Thoracic aorta (tissue), 2 donors: Measurements from ENCODE around the gene TPM2. TPM values are rescaled to one million over a fixed set of nuclear protein-coding genes. Genes with fewer than 3 reads are reported as not detected.
"Not testable (repeated sequence)": the region's sequence is repeated elsewhere in the genome, so short reads cannot be mapped to it uniquely, and the experiment has no call there.

Source experiments
- ATAC-seq: fragments of 150-250 bp; one replicate; pipeline ENCODE4 v1.8.0; 2017; ENCODE audit warnings: low read depth; ENCODE audit not compliant: insufficient number of reproducible peaks, low FRiP score
- DNase-seq: peaks from one replicate; pipeline ENCODE4 v3.0.0-alpha.2; 2020; ENCODE audit warnings: low spot score
- H3K27ac ChIP-seq, 2 donors: fragments of 200-600 bp; sonication (generic); 1 replicate in 1 of 2; 2 replicates in 1 of 2; pipeline ENCODE4 v1.5.1; 2016; ENCODE audit warnings: mild to moderate bottlenecking in 2 of 2, moderate library complexity in 2 of 2
- H3K27me3 ChIP-seq: fragments of 200-600 bp; sonication (generic); replicated peaks from 2 replicates; pipeline ENCODE4 v1.6.0; 2016; ENCODE audit warnings: mild to moderate bottlenecking; ENCODE audit not compliant: insufficient read depth
- H3K36me3 ChIP-seq: fragments of 200-600 bp; sonication (generic); one replicate; pipeline ENCODE4 v1.5.1; 2016
- H3K4me1 ChIP-seq, 2 donors: fragments of 200-600 bp; sonication (generic); 1 replicate in 1 of 2; 2 replicates in 1 of 2; pipeline versions ENCODE4 v1.5.1 to v1.6.0; 2016; ENCODE audit warnings: low read depth in 2 of 2, mild to moderate bottlenecking in 1 of 2; ENCODE audit not compliant: control insufficient read depth in 1 of 2
- H3K4me3 ChIP-seq: fragments of 200-600 bp; sonication (generic); 2 replicates; pipeline ENCODE4 v1.5.1; 2016; ENCODE audit warnings: mild to moderate bottlenecking
- H3K9me3 ChIP-seq: fragments of 200-600 bp; sonication (generic); 2 replicates; pipeline ENCODE4 v1.5.1; 2016
- CTCF ChIP-seq: fragments of 200-600 bp; sonication (generic); IDR thresholded peaks from one replicate; pipeline ENCODE4 v1.5.1; 2019; ENCODE audit warnings: antibody characterized with exemption
- total RNA-seq, 2 donors: library from RNA; depleted of rRNA; stranded (reverse); fragments of >200 nt; gene quantifications; one replicate each; pipeline versions ENCODE4 v1.1.0 to v1.2.3, GENCODE V29; 2016

The TPM2 gene
- total RNA-seq, 2 donors from 2014 or later: 4,158 to 5,700 TPM

GRCh38 chr9:35643046-35643445 is 46.7 kb downstream of the TPM2 start:
- Histone ChIP-seq H3K27ac (no peak overlapping the region), H3K9me3 (no peaks in the 10 kb centered on the region), H3K4me3 (no peak overlapping the region), H3K4me1 (peaks cover 4 to 23% of the 10 kb centered on the region in 2 donors), H3K36me3 (no peaks in the 10 kb centered on the region), H3K27me3 (no peaks in the 10 kb centered on the region)
- DNase-seq (no peak), ATAC-seq (no peak)
- TF ChIP-seq CTCF: no peak

DNA sequence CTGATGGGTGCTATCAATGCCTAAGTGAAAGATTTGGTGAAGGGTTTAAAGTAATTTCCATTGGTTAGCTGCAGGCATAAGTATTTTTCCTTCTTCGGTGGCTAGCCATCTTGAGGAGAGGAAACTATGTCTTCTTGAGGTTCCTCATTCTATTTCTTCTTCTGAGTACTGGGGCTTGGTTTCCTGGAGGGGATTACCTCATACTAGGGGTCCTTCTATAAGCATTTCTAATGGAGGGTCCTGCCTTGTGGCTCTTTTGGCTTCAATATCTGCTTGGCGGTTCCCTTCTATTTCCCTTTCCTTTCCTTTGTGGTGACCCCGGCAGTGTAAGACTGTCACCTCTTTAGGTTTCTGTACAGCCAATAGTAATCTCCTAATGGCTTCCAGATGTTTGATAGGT is 48.2 kb downstream of the TPM2 start:
- H3K4me3 ChIP-seq, H3K27ac ChIP-seq, H3K9me3 ChIP-seq, ATAC-seq, H3K27me3 ChIP-seq, H3K36me3 ChIP-seq, DNase-seq: not testable (repeated sequence)
- peaks cover 0 to 12% of the 10 kb centered on the region in 2 donors for H3K4me1 ChIP-seq

DNA sequence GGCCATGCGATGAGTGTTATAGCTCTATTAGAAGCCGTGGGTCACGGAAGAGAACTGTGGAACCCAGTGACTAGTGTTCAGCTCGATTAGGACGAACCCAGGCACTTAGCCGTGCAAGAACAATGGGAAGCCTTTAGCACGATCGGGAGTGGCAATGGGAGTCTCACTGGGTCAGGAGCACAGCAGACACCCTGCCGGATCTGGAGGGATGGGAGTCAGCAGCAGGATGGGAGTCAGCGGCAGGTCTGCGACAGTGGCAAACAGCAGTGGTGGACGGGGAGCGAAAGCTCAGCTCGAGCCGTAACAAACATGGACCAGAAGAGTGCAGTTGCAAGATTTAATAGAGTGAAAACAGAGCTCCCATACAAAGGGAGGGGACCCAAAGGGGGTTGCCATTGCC is 49.3 kb downstream of the TPM2 start:
- H3K27me3 ChIP-seq, H3K36me3 ChIP-seq, ATAC-seq, DNase-seq, H3K9me3 ChIP-seq, H3K27ac ChIP-seq, H3K4me1 ChIP-seq, H3K4me3 ChIP-seq: not testable (repeated sequence)

DNA sequence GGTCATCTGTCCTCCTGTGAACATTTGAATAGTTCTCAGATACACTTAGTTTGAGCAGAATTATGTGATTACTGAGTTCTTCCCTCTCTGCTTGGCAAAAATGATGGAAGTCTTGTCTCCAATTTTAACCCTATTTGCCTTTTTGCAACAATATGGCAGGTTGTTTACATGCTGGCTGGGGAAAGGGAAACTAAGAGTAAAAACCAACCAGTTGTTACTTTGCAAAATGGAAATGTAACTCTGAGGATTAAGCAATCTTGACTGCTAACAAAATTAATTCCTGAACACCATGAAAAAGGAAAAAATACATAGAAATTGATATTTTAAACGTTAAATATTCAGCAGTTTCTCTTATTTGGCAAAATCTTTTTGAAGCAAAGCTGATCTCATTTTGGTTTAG is 50.1 kb downstream of the TPM2 start:
- H3K9me3 ChIP-seq: no peaks in the 10 kb centered on the region

DNA sequence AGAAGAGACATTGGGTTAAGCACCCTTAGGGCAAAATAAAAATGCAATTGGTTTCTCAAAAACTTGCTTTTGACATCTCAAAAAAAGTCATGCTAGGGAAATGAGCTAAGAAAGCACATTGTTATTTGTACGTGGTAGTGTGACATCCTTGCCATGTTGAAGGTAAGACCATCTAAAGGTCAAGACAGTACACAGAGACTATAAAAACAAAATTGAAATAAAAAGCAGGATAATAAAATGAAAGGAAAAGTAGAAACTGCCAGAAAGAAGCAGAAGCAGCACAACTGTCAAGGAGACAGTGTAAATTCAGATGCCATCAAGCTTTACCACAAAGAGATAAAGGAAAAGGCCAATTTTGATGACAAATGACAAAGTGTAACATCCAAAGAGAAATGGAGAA is 50.5 kb downstream of the TPM2 start:
- not testable (repeated sequence) for H3K36me3 ChIP-seq, H3K4me3 ChIP-seq, H3K27ac ChIP-seq, H3K4me1 ChIP-seq, H3K27me3 ChIP-seq, H3K9me3 ChIP-seq, ATAC-seq, DNase-seq

More for the DNA sequence above, 50.1 kb downstream of the TPM2 start:
- ATAC-seq (no peak), DNase-seq (no peak)
- peaks cover 0 to 3% of the 10 kb centered on the region in 2 donors for H3K4me1 ChIP-seq
- no peak for TF ChIP-seq CTCF
- no peak overlapping the region for H3K27ac ChIP-seq
- no peaks in the 10 kb centered on the region for H3K27me3 ChIP-seq
- H3K36me3 ChIP-seq: no peaks in the 10 kb centered on the region
- no peak overlapping the region for H3K4me3 ChIP-seq

GRCh38 chr9:35638751-35639150 is 51.0 kb downstream of the TPM2 start:
- H3K27me3 ChIP-seq, H3K4me3 ChIP-seq, ATAC-seq, H3K9me3 ChIP-seq, H3K27ac ChIP-seq, H3K4me1 ChIP-seq, DNase-seq, H3K36me3 ChIP-seq: not testable (repeated sequence)

DNA sequence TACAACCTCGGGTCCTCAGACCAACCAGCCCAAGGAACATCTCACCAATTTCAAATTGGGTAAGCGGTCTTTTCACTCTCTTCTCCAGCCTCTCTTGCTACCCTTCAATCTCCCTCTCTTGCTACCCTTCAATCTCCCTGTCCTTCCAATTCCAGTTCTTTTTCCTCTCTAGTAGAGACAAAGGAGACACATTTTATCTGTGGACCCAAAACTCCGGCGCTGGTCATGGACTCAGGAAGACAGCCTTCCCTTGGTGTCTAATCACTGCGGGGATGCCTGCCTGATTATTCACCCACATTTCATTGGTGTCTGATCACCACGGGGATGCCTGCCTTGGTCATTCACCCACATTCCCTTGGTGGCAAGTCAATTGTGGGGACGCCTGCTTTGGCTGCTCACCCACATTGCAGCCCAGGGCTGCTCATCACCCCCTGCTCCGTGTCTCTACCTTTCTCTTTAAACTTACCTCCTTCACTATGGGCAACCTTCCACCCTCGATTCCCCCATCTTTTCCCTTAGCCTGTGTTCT is 52.2 kb downstream of the TPM2 start:
- H3K36me3 ChIP-seq, H3K27me3 ChIP-seq, DNase-seq, H3K27ac ChIP-seq, H3K9me3 ChIP-seq, H3K4me3 ChIP-seq, ATAC-seq, H3K4me1 ChIP-seq: not testable (repeated sequence)

DNA sequence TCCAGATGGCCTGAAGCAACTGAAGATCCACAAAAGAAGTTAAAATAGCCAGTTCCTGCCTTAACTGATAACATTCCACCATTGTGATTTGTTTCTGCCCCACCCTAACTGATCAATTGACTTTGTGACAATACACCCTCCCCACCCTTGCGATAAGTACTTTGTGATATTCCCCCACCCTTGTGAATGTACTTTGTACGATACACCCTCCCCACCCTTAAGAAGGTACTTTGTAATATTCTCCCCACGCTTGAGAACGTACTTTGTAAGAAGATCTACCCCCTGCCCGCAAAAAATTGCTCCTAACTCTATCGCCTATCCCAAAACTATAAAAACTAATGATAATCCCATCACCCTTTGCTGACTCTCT is 52.9 kb downstream of the TPM2 start:
- H3K27ac ChIP-seq, H3K36me3 ChIP-seq, ATAC-seq, H3K27me3 ChIP-seq, DNase-seq, H3K4me3 ChIP-seq, H3K9me3 ChIP-seq, H3K4me1 ChIP-seq: not testable (repeated sequence)
